ENCODE measurements around the gene CUBN.

GRCh38 chr10:17049195-17049594 is 80.4 kb downstream of the CUBN start:
- TF ChIP-seq POLR2A (conservative IDR thresholded peaks at IDR 0.05), result no peak
- no peak for TF ChIP-seq FOXJ3 (CRISPR knock-in tag; IDR thresholded peaks at IDR 0.05)
- TF ChIP-seq FOXJ2 (tag; IDR thresholded peaks at IDR 0.05), result no peak
- TF ChIP-seq CTCF (IDR thresholded peaks at IDR 0.05 in 2 of 3, conservative IDR thresholded peaks at IDR 0.05 in 1 of 3; ENCODE audit: insufficient read depth in 2 of 3, low read depth in 1 of 3, low read length in 3 of 3), result no peak
- TF ChIP-seq FOXA1 (IDR thresholded peaks at IDR 0.05; ENCODE audit: borderline replicate concordance), result no peak
- TF ChIP-seq MCM3 (IDR thresholded peaks at IDR 0.05), result no peak
- no peak for TF ChIP-seq SAP30 (IDR thresholded peaks at IDR 0.05; ENCODE audit: borderline replicate concordance, insufficient read depth, low read depth, low read length, poor library complexity, severe bottlenecking)
- TF ChIP-seq BHLHE40 (IDR thresholded peaks at IDR 0.05; ENCODE audit: low read length), result no peak
- no peak for TF ChIP-seq JUNB (CRISPR knock-in tag; conservative IDR thresholded peaks at IDR 0.05)
- no peak for TF ChIP-seq TAF1 (IDR thresholded peaks at IDR 0.05; ENCODE audit: control insufficient read depth, extremely low read depth, insufficient read depth, low read length, severe bottlenecking)

Measured in K562 (cell line).